ENCODE measurements around the gene DCDC2B. TPM values are rescaled to one million over a fixed set of nuclear protein-coding genes. Genes with fewer than 3 reads are reported as not detected.

The DCDC2B gene
- total and polyA plus RNA-seq, 9 of the 15 experiments (the other 6 are each of a cell fraction or from before 2014, with no cell fraction given), result not detected

DNA sequence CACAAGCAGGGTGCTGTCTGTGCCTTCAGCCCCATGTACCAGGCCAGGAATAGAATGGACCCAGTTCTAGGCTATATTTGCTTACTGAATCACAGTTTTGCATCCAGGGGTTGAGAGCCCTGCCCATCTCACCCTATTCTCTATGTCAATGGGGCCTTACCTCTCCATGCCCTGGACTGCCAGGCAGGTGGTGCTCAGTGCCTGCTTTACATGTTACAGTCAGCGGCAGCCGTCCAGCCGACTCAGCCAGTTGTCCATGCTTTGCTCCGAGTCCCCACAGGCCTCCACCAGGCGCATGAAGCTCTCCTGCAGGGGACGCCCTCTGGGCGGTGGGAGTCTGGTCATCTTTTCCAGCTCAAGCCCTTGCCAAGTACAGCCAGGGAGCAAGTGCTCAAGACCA is 25.9 kb downstream of the DCDC2B start:
- Histone ChIP-seq H3K36me3 (ENCODE audit: control insufficient read depth, insufficient read depth, low read length) (peaks cover 29% of the 10 kb centered on the region), H3K9ac (ENCODE audit: insufficient read depth in 1 of 2, low read depth in 2 of 2, low read length in 2 of 2) (peak overlapping the region in 1 of 2 experiments; percentile 67; a peak in 2 of 4 replicates), H3K27ac (ENCODE audit: extremely low read depth, low read depth, low read length) (no peak overlapping the region; the same call in 2 of the 3 replicates), H3K9me3 (replicated peaks; ENCODE audit: control insufficient read depth, insufficient read depth, low read depth, low read length) (no peaks in the 10 kb centered on the region), H3K4me3 (no peak overlapping the region), H3K79me2 (ENCODE audit: control insufficient read depth, insufficient read depth, low read length) (no peaks in the 10 kb centered on the region), H2AFZ (ENCODE audit: low read depth, low read length) (no peak overlapping the region; the same call in 1 of the 2 replicates), H3K4me1 (replicated peaks in 1 of 2; ENCODE audit: control insufficient read depth in 2 of 2, insufficient read depth in 2 of 2, low read length in 2 of 2) (peaks cover 17 to 19% of the 10 kb centered on the region in 2 experiments; a peak in 4 of 5 replicates), H3K27me3 (ENCODE audit: control insufficient read depth in 2 of 2, insufficient read depth in 2 of 2, low read length in 2 of 2) (no peaks in the 10 kb centered on the region), H3K9me1 (ENCODE audit: control insufficient read depth, insufficient read depth, low read length) (peaks cover 4% of the 10 kb centered on the region), H3K4me2 (ENCODE audit: insufficient read depth, low read length) (no peak overlapping the region), H4K20me1 (replicated peaks; ENCODE audit: control insufficient read depth, insufficient read depth, low read length) (no peaks in the 10 kb centered on the region)
- no peak for DNase-seq (ENCODE audit: extremely low read depth in 1 of 4, low spot score in 3 of 4)
- in situ Hi-C loops (cut with MboI) (no loop called here), intact Hi-C loops (cut with micrococcal nuclease) (no loop called here)
- TF ChIP-seq RAD21 (CRISPR knock-in tag; conservative IDR thresholded peaks at IDR 0.05 in 1 of 2, IDR thresholded peaks at IDR 0.05 in 1 of 2) (0 out of 4 replicates have a peak, but pooled peaks of 1 of the 2 experiments have one; percentile 7), MAFK (IDR thresholded peaks at IDR 0.05; ENCODE audit: low read length) (peak; percentile 9; the same call in 1 of the 2 replicates), RBFOX2 (IDR thresholded peaks at IDR 0.05; ENCODE audit: low read depth, low read length) (no peak)
- no peak; the same call in 2 of the 3 replicates for ATAC-seq
- 86% methylated on average over 7 of the region's 7 CpGs for WGBS (ENCODE audit: insufficient coverage, low coverage, missing lambda C conversion rate)
- no peak for FAIRE-seq
- ChIA-PET CTCF (ENCODE audit: low intra/inter-chr PET ratio) (interaction anchor here (0.7 kb wide), 1 partner anchor 468 kb away, joined by 7 read pairs; no protein-coding TSS in a partner anchor), POLR2A (interaction anchor here (0.6 to 3.9 kb wide), 11 partner anchors 9 to 165 kb away, joined by 3 to 40 read pairs (median 3); partner anchors contain the start of gene IQCC)
- no TSS peak for BruUV-seq (replicated peaks)

DNA sequence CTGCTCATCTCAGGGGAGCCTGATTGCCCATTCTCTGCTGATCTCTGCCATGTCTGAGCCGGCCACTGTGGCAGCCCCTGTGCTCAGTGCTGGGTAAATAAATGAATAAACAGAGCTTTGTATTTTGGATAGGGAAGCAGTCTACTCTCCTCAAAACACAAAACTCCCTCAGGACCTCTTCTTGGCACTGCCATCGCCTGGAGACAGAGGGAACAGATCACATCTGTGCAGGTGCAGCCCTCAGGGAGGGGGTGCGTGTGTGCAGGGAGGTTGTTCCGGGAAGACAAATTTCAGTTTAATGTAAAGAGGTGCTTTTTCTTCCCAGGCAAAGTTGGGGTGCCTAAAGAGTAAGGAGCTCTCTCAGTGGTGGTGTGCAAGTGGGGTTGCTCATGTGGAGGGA is 30.4 kb downstream of the DCDC2B start:
- 30% methylated on average over 4 of the region's 4 CpGs for WGBS (ENCODE audit: insufficient coverage, low coverage, missing lambda C conversion rate)
- Histone ChIP-seq H2AFZ (ENCODE audit: low read depth, low read length) (no peak overlapping the region), H3K9me3 (replicated peaks; ENCODE audit: control insufficient read depth, insufficient read depth, low read depth, low read length) (no peaks in the 10 kb centered on the region), H4K20me1 (replicated peaks; ENCODE audit: control insufficient read depth, insufficient read depth, low read length) (no peaks in the 10 kb centered on the region), H3K27me3 (ENCODE audit: control insufficient read depth in 2 of 2, insufficient read depth in 2 of 2, low read length in 2 of 2) (no peaks in the 10 kb centered on the region), H3K4me3 (no peak overlapping the region), H3K4me1 (replicated peaks in 1 of 2; ENCODE audit: control insufficient read depth in 2 of 2, insufficient read depth in 2 of 2, low read length in 2 of 2) (peaks cover 29 to 35% of the 10 kb centered on the region in 2 experiments; a peak in 4 of 5 replicates), H3K27ac (ENCODE audit: extremely low read depth, low read depth, low read length) (no peak overlapping the region), H3K36me3 (ENCODE audit: control insufficient read depth, insufficient read depth, low read length) (no peaks in the 10 kb centered on the region), H3K9me1 (ENCODE audit: control insufficient read depth, insufficient read depth, low read length) (peaks cover 3% of the 10 kb centered on the region), H3K79me2 (ENCODE audit: control insufficient read depth, insufficient read depth, low read length) (no peaks in the 10 kb centered on the region), H3K4me2 (ENCODE audit: insufficient read depth, low read length) (no peak overlapping the region), H3K9ac (ENCODE audit: insufficient read depth in 1 of 2, low read depth in 2 of 2, low read length in 2 of 2) (no peak overlapping the region)
- intact Hi-C loops (cut with micrococcal nuclease) (no loop called here), in situ Hi-C loops (cut with MboI) (no loop called here)
- ChIA-PET CTCF (ENCODE audit: low intra/inter-chr PET ratio) (no interaction called here), POLR2A (interaction anchor here (1.1 to 2.0 kb wide), 4 partner anchors 8 to 97 kb away, joined by 3 to 7 read pairs (median 4); partner anchors contain the start of gene MARCKSL1)
- DNase-seq (ENCODE audit: extremely low read depth in 1 of 4, low spot score in 3 of 4) (no peak), FAIRE-seq (no peak), ATAC-seq (no peak)
- TF ChIP-seq YY1 (IDR thresholded peaks at IDR 0.05; ENCODE audit: borderline replicate concordance in 1 of 3, control insufficient read depth in 1 of 3, extremely low read depth in 1 of 3, insufficient read depth in 3 of 3, insufficient read length in 1 of 3, insufficient replicate concordance in 2 of 3, low read depth in 1 of 3, low read length in 2 of 3) (no peak), SETDB1 (IDR thresholded peaks at IDR 0.05; ENCODE audit: low read length) (no peak), IRF2 (CRISPR knock-in tag; IDR thresholded peaks at IDR 0.05) (no peak)
- TF ChIP-seq, protein P1, sequence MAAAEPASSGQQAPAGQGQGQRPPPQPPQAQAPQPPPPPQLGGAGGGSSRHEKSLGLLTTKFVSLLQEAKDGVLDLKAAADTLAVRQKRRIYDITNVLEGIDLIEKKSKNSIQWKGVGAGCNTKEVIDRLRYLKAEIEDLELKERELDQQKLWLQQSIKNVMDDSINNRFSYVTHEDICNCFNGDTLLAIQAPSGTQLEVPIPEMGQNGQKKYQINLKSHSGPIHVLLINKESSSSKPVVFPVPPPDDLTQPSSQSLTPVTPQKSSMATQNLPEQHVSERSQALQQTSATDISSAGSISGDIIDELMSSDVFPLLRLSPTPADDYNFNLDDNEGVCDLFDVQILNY (CRISPR knock-in tag; IDR thresholded peaks at IDR 0.05), result no peak
- BruUV-seq (replicated peaks), result no TSS peak

Data from K562 (cell line).